ENCODE measurements around the gene TACC3. TPM values are rescaled to one million over a fixed set of nuclear protein-coding genes. Genes with fewer than 3 reads are reported as not detected.

Gene TACC3
- total and polyA plus RNA-seq, 7 donors, result 4.3 to 55.9 (median 7.5) TPM

DNA sequence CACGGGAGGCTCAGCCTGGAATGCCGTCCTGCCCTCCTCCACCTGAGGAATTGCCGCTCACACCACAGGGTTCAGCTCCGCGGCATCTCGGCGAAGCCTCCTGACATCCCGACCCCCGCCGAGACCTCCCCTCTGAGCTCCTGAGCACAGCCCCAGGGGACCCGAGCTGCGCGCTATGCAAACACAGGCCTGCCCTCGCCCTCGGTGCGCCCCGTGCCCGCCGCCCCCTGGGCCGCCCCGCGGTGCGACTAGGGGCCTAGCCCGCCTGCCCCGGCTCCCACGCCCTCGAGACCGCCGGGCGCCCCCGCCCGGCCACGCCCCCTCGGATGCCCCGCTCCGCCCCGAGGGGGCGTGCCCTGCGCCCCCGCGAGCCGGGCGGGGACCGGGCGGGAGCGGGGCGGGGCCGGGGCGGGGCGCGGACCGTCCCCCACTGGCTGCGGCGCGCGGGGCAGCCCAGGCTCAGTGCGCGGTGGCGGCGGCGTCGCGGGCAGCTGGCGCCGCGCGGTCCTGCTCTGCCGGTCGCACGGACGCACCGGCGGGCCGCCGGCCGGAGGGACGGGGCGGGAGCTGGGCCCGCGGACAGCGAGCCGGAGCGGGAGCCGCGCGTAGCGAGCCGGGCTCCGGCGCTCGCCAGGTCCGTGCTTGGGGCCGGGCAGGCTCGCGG is 71.6 kb downstream of the TACC3 start, which contains the start of gene FGFR3:
Gene FGFR3, plus strand, starts transcription at position 462 of the 664 bp plus-strand sequence. CDS start 642 bp downstream, outside the sequence.
- H3K36me3 ChIP-seq, result no peaks in the 10 kb centered on the region
- H3K4me3 ChIP-seq, result peak within 1 kb of the TSS in 3 of 4 donors; percentile 46 to 52 (median 50)
- WGBS, 2 donors, result 1 to 2% methylated on average over 95 of the region's 95 CpGs
- intact Hi-C loops (cut with DNase I), result no loop called here
- no peak for DNase-seq
- no peak for TF ChIP-seq POLR2A (IDR thresholded peaks at IDR 0.05)
- TF ChIP-seq POLR2AphosphoS5 (IDR thresholded peaks at IDR 0.05), result no peak
- no peak for TF ChIP-seq EP300 (IDR thresholded peaks at IDR 0.05)
- TF ChIP-seq, protein P1, sequence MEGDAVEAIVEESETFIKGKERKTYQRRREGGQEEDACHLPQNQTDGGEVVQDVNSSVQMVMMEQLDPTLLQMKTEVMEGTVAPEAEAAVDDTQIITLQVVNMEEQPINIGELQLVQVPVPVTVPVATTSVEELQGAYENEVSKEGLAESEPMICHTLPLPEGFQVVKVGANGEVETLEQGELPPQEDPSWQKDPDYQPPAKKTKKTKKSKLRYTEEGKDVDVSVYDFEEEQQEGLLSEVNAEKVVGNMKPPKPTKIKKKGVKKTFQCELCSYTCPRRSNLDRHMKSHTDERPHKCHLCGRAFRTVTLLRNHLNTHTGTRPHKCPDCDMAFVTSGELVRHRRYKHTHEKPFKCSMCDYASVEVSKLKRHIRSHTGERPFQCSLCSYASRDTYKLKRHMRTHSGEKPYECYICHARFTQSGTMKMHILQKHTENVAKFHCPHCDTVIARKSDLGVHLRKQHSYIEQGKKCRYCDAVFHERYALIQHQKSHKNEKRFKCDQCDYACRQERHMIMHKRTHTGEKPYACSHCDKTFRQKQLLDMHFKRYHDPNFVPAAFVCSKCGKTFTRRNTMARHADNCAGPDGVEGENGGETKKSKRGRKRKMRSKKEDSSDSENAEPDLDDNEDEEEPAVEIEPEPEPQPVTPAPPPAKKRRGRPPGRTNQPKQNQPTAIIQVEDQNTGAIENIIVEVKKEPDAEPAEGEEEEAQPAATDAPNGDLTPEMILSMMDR (IDR thresholded peaks at IDR 0.05), result no peak
- H3K27ac ChIP-seq, result peak within 1 kb of the TSS in 1 of 4 donors; percentile 22
- H3K27me3 ChIP-seq, result peaks cover 32 to 50% (median 47%) of the 10 kb centered on the region in 3 donors
- H3K9me3 ChIP-seq, result no peaks in the 10 kb centered on the region
- peaks cover 0 to 27% (median 22%) of the 10 kb centered on the region in 4 donors for H3K4me1 ChIP-seq

DNA sequence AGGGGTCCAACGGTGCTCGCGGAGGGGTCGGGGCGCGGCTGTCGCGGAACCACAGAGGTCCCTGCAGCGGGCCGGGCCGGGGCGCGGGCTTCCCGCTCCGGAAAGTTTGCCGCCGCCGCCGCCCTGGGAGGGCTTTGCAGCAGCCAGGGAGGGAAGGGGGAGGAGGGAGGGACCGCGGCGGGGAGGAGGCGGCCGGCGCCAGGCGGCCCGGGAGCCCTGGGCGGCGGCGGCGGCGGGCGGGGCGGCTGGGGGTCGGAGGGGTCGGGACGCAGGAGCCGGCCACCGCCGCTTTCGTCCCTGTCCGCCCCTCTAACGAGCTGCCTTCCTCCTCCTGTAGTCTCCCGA is 72.1 kb downstream of the TACC3 start:
- DNase-seq, result no peak
- Histone ChIP-seq H3K9me3 (no peaks in the 10 kb centered on the region), H3K4me3 (peak overlapping the region in 3 of 4 donors; percentile 46 to 52 (median 50)), H3K36me3 (no peaks in the 10 kb centered on the region), H3K4me1 (peaks cover 0 to 27% (median 22%) of the 10 kb centered on the region in 4 donors), H3K27ac (peak overlapping the region in 1 of 4 donors; percentile 22), H3K27me3 (peaks cover 34 to 55% (median 52%) of the 10 kb centered on the region in 3 donors)
- WGBS, 2 donors, result 0% methylated on average over 44 of the region's 44 CpGs
- intact Hi-C loops (cut with DNase I), result no loop called here
- TF ChIP-seq POLR2AphosphoS5 (IDR thresholded peaks at IDR 0.05) (no peak), EP300 (IDR thresholded peaks at IDR 0.05) (no peak), POLR2A (IDR thresholded peaks at IDR 0.05) (no peak)
- TF ChIP-seq, protein P1 (IDR thresholded peaks at IDR 0.05), result no peak

DNA sequence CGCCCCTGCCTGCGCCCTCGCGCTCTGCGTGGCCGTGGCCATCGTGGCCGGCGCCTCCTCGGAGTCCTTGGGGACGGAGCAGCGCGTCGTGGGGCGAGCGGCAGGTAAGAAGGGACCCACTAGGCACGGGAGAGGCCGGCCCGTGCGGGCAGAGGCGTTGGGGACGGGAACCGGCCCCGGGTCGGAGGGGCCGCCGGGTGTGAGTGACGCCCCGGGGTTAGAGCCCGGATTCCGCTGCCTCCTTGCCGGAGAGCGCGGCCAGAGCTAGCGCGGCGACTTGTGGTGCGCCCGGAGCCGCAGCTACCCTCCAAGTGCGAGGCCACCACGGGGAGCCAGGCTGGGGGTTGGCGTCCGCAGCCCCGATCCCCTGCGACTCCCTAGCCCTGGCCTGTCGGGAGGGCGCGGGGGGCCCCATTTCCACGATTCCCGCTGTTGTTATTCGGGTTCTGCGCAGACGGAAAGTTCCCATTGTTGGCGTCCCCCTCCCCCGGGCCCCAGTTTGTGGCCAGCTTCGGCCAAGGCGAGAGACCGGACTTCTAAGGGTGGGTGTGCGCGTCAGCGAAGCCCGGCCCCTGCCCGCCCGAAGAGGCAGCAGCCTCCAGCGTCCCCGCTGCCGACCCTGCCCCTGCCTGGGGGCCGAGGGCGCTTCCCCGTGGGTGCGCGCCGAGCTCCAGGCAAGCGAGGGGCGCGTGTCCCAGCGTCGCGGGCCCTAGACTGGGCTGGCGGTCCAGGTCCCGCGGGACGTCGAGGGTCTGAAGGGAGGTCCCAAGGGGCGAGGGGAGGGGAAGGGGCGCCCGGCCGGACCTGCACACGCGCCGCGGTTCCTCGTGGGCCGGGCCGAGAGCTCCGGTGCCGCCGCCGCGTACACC is 72.9 kb downstream of the TACC3 start:
- peak overlapping the region in 1 of 4 donors; percentile 14 for H3K27ac ChIP-seq
- intact Hi-C loops (cut with DNase I), result no loop called here
- H3K9me3 ChIP-seq, result no peaks in the 10 kb centered on the region
- peaks cover 0 to 27% (median 22%) of the 10 kb centered on the region in 4 donors for H3K4me1 ChIP-seq
- no peak for TF ChIP-seq POLR2A (IDR thresholded peaks at IDR 0.05)
- no peak for TF ChIP-seq POLR2AphosphoS5 (IDR thresholded peaks at IDR 0.05)
- no peak for TF ChIP-seq EP300 (IDR thresholded peaks at IDR 0.05)
- TF ChIP-seq, protein P1 (IDR thresholded peaks at IDR 0.05), result no peak
- H3K4me3 ChIP-seq, result peak overlapping the region in 3 of 4 donors; percentile 46 to 52 (median 50)
- peaks cover 34 to 63% (median 58%) of the 10 kb centered on the region in 3 donors for H3K27me3 ChIP-seq
- 1 to 2% methylated on average over 101 of the region's 101 CpGs for WGBS, 2 donors
- H3K36me3 ChIP-seq, result no peaks in the 10 kb centered on the region
- DNase-seq, result no peak

Small RNA genes within 50 kb of the gene (small RNA-seq; reads per million reads assigned to genes)
- 0 reads per million in 3 donors for gene RF00019

Other genes with a start within 250 kb of the TACC3 start
- gene FAM53A, start 37.2 kb upstream of the TACC3 start, total RNA-seq, result 1 to 10 TPM in 3 of 4 donors, under 1 TPM in 1; 0.82 to 4.1 (median 1.7) TPM
- gene FAM53A, start 37.2 kb upstream of the TACC3 start, polyA plus RNA-seq, result 1 to 10 TPM in 2 of 3 donors, under 1 TPM in 1; 0.23 to 1.8 (median 1.4) TPM
- 10 to 100 TPM; 32.3 to 48.9 (median 40.2) TPM for gene SLBP, start 9.2 kb upstream of the TACC3 start, total RNA-seq
- 10 to 100 TPM; 34.0 to 36.0 (median 35.8) TPM for gene SLBP, start 9.2 kb upstream of the TACC3 start, polyA plus RNA-seq
- 10 to 100 TPM; 40.6 to 51.4 (median 49.2) TPM for gene TMEM129, start 198 bp upstream of the TACC3 start, total RNA-seq
- gene TMEM129, start 198 bp upstream of the TACC3 start, polyA plus RNA-seq, result 10 to 100 TPM; 16.9 to 42.4 (median 18.6) TPM
- under 1 TPM; 0.16 to 0.83 (median 0.56) TPM for gene FGFR3, start 71.8 kb downstream of the TACC3 start, total RNA-seq
- 10 to 100 TPM in 1 of 3 donors, 1 to 10 TPM in 2; 3.7 to 14.0 (median 6.0) TPM for gene FGFR3, start 71.8 kb downstream of the TACC3 start, polyA plus RNA-seq
- gene LETM1, start 134.6 kb downstream of the TACC3 start, total RNA-seq, result 10 to 100 TPM; 15.0 to 22.4 (median 17.8) TPM
- gene LETM1, start 134.6 kb downstream of the TACC3 start, polyA plus RNA-seq, result 10 to 100 TPM; 11.4 to 91.6 (median 36.1) TPM
- gene NSD2, start 149.9 kb downstream of the TACC3 start, total RNA-seq, result 10 to 100 TPM; 33.9 to 56.5 (median 38.0) TPM
- 10 to 100 TPM in 2 of 3 donors, 1 to 10 TPM in 1; 7.2 to 57.9 (median 22.4) TPM for gene NSD2, start 149.9 kb downstream of the TACC3 start, polyA plus RNA-seq